ENCODE data around the gene SGTB. TPM values are rescaled to one million over a fixed set of nuclear protein-coding genes. Genes with fewer than 3 reads are reported as not detected.
A peak's percentile ranks its signal among the peaks of the same experiment; 100 is the strongest.
"Not testable (repeated sequence)": the region's sequence is repeated elsewhere in the genome, so short reads cannot be mapped to it uniquely, and the experiment has no call there.

SGTB gene
- total and polyA plus RNA-seq, 5 experiments from 2014 or later, result 12.5 to 53.8 (median 15.4) TPM

- H3K4me3 Mint-ChIP-seq, result no peak overlapping the region
- ATAC-seq (no peak), DNase-seq (no peak)
- peaks cover 0 to 3% (median 0%) of the 10 kb centered on the region in 9 donors for H3K9me3 Mint-ChIP-seq
- H3K4me1 Mint-ChIP-seq, result peaks cover 9 to 24% (median 15%) of the 10 kb centered on the region in 4 donors
- H3K36me3 Mint-ChIP-seq, result peaks cover 10 to 57% (median 26%) of the 10 kb centered on the region in 3 donors
- H3K27me3 Mint-ChIP-seq, result no peaks in the 10 kb centered on the region
- POLR2A ChIA-PET, result interaction anchor here (0.7 kb wide), 1 partner anchor 23 kb away, joined by 3 read pairs; no protein-coding TSS in a partner anchor
- no peak overlapping the region for H3K27ac Mint-ChIP-seq
Observed at GRCh38 chr5:65695896-65696295, 26.0 kb downstream of the SGTB start.

- Mint-ChIP-seq H3K27ac (no peak overlapping the region), H3K4me3 (no peak overlapping the region), H3K9me3 (peaks cover 0 to 3% (median 0%) of the 10 kb centered on the region in 9 donors), H3K27me3 (no peaks in the 10 kb centered on the region), H3K4me1 (peaks cover 11 to 26% (median 18%) of the 10 kb centered on the region in 4 donors), H3K36me3 (peaks cover 13 to 58% (median 26%) of the 10 kb centered on the region in 3 donors)
- no peak for ATAC-seq
- POLR2A ChIA-PET, result interaction anchor here (0.7 kb wide), 1 partner anchor 23 kb away, joined by 3 read pairs; no protein-coding TSS in a partner anchor
- no peak for DNase-seq
Observed at GRCh38 chr5:65695162-65695755, 26.6 kb downstream of the SGTB start.

- DNase-seq (no peak), ATAC-seq (no peak)
- Mint-ChIP-seq H3K4me3 (no peak overlapping the region), H3K4me1 (peaks cover 2 to 15% (median 12%) of the 10 kb centered on the region in 4 donors), H3K27me3 (no peaks in the 10 kb centered on the region), H3K27ac (peak overlapping the region in 5 of 10 donors; percentile 11 to 74 (median 33)), H3K36me3 (peaks cover 5 to 55% (median 9%) of the 10 kb centered on the region in 3 donors), H3K9me3 (no peaks in the 10 kb centered on the region)
- POLR2A ChIA-PET, result interaction anchor here (1.4 kb wide), 1 partner anchor 28 kb away, joined by 3 read pairs; no protein-coding TSS in a partner anchor
Observed at GRCh38 chr5:65693121-65693520, 28.8 kb downstream of the SGTB start.

DNA sequence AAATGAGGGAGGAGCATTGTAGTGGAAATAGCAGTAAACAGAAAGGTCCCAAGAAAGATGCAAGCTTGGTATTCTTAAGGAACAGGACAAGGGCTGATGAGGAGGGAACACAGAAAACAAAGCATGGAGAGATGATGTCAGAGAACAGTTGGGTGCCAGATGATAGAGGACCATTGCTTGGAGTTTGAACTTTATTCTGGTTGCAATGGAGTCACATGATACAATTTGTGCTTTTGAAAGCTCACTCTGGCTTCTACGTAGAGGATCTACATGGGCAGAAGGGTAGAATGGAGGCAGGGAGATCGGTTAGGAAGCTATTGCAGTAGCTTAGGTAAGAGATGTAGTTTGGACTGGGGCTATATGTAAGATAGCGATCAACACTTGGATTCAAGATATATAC is 39.8 kb downstream of the SGTB start:
- DNase-seq (no peak), ATAC-seq (no peak)
- H3K4me3 Mint-ChIP-seq, result no peak overlapping the region
- H3K36me3 Mint-ChIP-seq, result peaks cover 23 to 94% (median 63%) of the 10 kb centered on the region in 3 donors
- peak overlapping the region in 3 of 10 donors; percentile 17 to 42 (median 28) for H3K27ac Mint-ChIP-seq
- POLR2A ChIA-PET, result no interaction called here
- no peaks in the 10 kb centered on the region for H3K27me3 Mint-ChIP-seq
- no peaks in the 10 kb centered on the region for H3K9me3 Mint-ChIP-seq
- peaks cover 22 to 62% (median 43%) of the 10 kb centered on the region in 4 donors for H3K4me1 Mint-ChIP-seq

DNA sequence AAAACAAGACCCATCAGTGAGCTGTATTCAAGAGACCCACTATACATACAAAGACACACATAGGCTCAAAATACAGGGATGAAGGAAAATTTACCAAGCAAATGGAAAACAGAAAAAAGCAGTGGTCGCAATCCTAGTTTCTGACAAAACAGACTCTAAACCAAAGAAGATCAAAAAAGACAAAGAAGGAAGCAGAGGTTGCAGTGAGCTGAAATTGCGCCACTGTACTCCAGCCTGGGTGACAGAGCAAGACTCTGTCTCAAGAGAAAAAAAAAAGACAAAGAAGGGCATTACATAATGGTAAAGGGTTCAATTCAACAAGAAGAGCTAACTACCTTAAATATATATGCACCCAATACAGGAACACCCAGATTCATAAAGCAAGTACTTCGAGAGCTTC is 45.9 kb downstream of the SGTB start:
- H3K4me1 Mint-ChIP-seq, result peaks cover 35 to 58% (median 47%) of the 10 kb centered on the region in 4 donors
- peak overlapping the region in 7 of 10 donors; percentile 1 to 78 (median 51) for H3K4me3 Mint-ChIP-seq
- DNase-seq, result peak in 1 of 10 donors; percentile 5
- H3K9me3 Mint-ChIP-seq, H3K27me3 Mint-ChIP-seq, POLR2A ChIA-PET, ATAC-seq: not testable (repeated sequence)
- peaks cover 11 to 97% (median 42%) of the 10 kb centered on the region in 3 donors for H3K36me3 Mint-ChIP-seq
- H3K27ac Mint-ChIP-seq, result peak overlapping the region; percentile 65 to 93 (median 84)

GRCh38 chr5:65674749-65675148 is 47.2 kb downstream of the SGTB start:
- ATAC-seq, result no peak
- Mint-ChIP-seq H3K36me3 (peaks cover 2 to 97% (median 39%) of the 10 kb centered on the region in 3 donors), H3K27ac (peak overlapping the region in 9 of 10 donors; percentile 10 to 88 (median 61)), H3K4me3 (no peak overlapping the region), H3K27me3 (no peaks in the 10 kb centered on the region), H3K9me3 (no peaks in the 10 kb centered on the region), H3K4me1 (peaks cover 31 to 53% (median 43%) of the 10 kb centered on the region in 4 donors)
- DNase-seq, result no peak
- POLR2A ChIA-PET, result interaction anchor here (1.0 to 1.2 kb wide), 2 partner anchors 43 to 51 kb away, joined by 3 to 4 read pairs; partner anchors contain the start of gene TRIM23

DNA sequence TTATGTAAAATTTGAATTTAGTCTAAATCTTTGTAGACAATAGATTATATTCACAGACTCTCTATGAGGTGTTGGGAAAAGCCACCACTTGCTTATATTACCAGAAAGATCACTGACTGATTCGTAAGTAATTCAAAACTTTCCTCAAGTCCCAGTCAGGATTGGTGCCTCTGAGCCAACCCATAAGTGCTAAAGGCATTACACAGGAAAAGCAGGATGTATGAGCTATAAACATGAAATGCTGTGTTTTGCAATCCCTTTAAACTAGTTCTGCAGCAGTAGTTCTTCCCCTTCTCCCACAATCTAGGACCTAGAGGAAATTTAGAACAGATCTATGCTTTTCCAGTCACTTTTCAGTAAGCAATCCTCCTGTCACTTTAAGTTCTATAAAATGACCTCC is 49.1 kb downstream of the SGTB start:
- DNase-seq, result no peak
- H3K27me3 Mint-ChIP-seq, result no peaks in the 10 kb centered on the region
- peak overlapping the region in 8 of 10 donors; percentile 5 to 86 (median 51) for H3K27ac Mint-ChIP-seq
- H3K4me1 Mint-ChIP-seq, result peaks cover 20 to 34% (median 27%) of the 10 kb centered on the region in 4 donors
- H3K4me3 Mint-ChIP-seq, result no peak overlapping the region
- POLR2A ChIA-PET, result interaction anchor here (1.0 to 1.2 kb wide), 2 partner anchors 11 to 48 kb away, joined by 4 read pairs; no protein-coding TSS in a partner anchor
- H3K9me3 Mint-ChIP-seq, result no peaks in the 10 kb centered on the region
- no peak for ATAC-seq
- H3K36me3 Mint-ChIP-seq, result peaks cover 0 to 89% (median 23%) of the 10 kb centered on the region in 3 donors

- Mint-ChIP-seq H3K36me3 (peaks cover 0 to 75% (median 9%) of the 10 kb centered on the region in 3 donors), H3K27me3 (no peaks in the 10 kb centered on the region), H3K4me1 (peaks cover 0 to 1% (median 0%) of the 10 kb centered on the region in 4 donors), H3K27ac (no peak overlapping the region), H3K9me3 (no peaks in the 10 kb centered on the region), H3K4me3 (no peak overlapping the region)
- DNase-seq (no peak), ATAC-seq (no peak)
- POLR2A ChIA-PET, result no interaction called here
Observed at GRCh38 chr5:65668696-65669095, 53.2 kb downstream of the SGTB start.

DNA sequence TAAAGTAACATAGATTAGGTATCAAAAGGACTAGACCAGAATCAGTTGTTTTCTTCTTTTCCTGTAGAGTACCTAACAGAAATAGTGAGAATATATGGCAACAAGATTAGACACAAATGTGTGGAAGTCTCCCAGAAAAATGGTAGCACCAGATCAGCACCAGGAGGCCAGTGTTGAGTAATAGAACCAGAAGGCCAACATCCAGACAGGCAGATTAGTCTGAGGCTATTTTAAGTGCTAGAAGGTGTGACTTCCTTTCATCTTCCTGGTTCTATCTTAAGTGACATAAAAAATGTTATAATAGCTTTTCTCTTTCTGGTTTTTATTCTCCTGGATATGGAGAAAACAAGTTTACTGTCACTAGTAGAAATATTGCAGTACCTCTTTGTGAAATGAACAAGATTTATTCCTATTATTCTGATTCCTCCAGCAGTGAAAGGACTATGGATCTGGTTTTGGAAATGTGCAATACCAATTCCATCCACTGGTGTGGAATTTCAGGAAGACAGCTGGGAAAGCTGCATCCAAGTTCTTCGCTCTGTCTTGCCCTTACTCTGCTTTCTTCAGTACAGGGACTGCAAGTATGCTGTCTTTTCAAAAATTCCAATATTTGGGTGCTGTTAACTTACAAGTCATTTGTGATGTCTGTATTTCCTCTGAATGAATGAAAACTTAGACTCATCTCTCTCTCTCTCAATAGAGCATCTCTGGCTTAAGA is 57.9 kb downstream of the SGTB start:
- peaks cover 0 to 4% (median 0%) of the 10 kb centered on the region in 4 donors for H3K4me1 Mint-ChIP-seq
- H3K27me3 Mint-ChIP-seq, result no peaks in the 10 kb centered on the region
- H3K36me3 Mint-ChIP-seq, result peaks cover 0 to 54% (median 4%) of the 10 kb centered on the region in 3 donors
- H3K27ac Mint-ChIP-seq, result peak overlapping the region in 9 of 10 donors; percentile 22 to 55 (median 38)
- H3K9me3 Mint-ChIP-seq, result no peaks in the 10 kb centered on the region
- no peak overlapping the region for H3K4me3 Mint-ChIP-seq
- no peak for DNase-seq
- POLR2A ChIA-PET, result no interaction called here
- ATAC-seq, result no peak

- Mint-ChIP-seq H3K27me3 (no peaks in the 10 kb centered on the region), H3K36me3 (peaks cover 0 to 37% (median 7%) of the 10 kb centered on the region in 3 donors), H3K27ac (no peak overlapping the region), H3K9me3 (no peaks in the 10 kb centered on the region), H3K4me3 (no peak overlapping the region), H3K4me1 (no peaks in the 10 kb centered on the region)
- no peak for DNase-seq
- POLR2A ChIA-PET, result no interaction called here
- ATAC-seq, result no peak
Observed at GRCh38 chr5:65654713-65655112, 67.2 kb downstream of the SGTB start.

DNA sequence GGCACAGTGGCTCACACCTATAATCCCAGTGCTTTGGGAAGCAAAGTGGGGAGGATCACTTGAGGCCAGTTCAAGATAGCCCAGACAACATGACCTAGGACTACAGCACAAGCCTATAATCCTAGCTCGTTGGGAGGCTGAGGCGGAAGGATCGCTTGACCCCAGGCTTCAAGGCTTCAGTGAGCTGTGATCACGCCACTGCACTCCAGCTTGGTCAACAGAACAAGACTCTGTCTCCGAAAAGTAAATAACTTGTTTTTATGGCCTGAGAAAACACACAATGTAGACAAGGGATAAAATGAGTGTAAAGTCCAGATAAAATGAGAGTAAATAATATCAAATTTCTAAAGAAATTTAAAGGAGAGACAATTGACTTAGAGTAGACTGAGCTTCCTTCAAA is 70.8 kb downstream of the SGTB start:
- Mint-ChIP-seq H3K27me3 (no peaks in the 10 kb centered on the region), H3K4me3 (no peak overlapping the region), H3K27ac (no peak overlapping the region), H3K9me3 (no peaks in the 10 kb centered on the region), H3K36me3 (peaks cover 0 to 60% (median 9%) of the 10 kb centered on the region in 3 donors), H3K4me1 (no peaks in the 10 kb centered on the region)
- POLR2A ChIA-PET, result interaction anchor here (1.4 kb wide), 1 partner anchor 27 kb away, joined by 4 read pairs; the partner anchor contains the start of gene TRIM23
- DNase-seq, result no peak
- no peak for ATAC-seq

GRCh38 chr5:65647941-65648340 is 74.0 kb downstream of the SGTB start:
- Mint-ChIP-seq H3K36me3 (peaks cover 0 to 60% (median 13%) of the 10 kb centered on the region in 3 donors), H3K4me3 (no peak overlapping the region), H3K27ac (peak overlapping the region in 3 of 10 donors; percentile 41 to 50 (median 49)), H3K27me3 (no peaks in the 10 kb centered on the region), H3K4me1 (no peaks in the 10 kb centered on the region), H3K9me3 (no peaks in the 10 kb centered on the region)
- DNase-seq, result no peak
- POLR2A ChIA-PET, result no interaction called here
- no peak for ATAC-seq

DNA sequence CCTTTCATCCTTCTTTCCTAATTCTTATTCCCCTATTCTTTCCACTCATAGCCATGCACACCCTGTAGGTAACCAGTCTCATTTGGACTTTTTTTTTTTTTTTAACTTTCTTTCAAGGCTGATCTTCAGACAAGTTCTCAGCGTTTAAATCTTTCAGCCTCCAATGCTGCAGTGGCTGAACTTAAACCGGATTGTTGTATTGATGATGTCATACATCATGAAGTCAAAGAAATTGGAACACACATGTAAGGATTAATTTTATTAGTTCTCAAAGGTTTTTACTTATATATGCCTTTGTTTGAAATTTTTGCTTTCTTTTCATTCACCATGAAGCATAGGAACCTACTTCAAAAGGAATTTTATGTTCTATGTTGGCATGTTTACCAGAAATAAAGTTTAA is 75.0 kb downstream of the SGTB start:
- no peaks in the 10 kb centered on the region for H3K4me1 Mint-ChIP-seq
- peaks cover 0 to 62% (median 13%) of the 10 kb centered on the region in 3 donors for H3K36me3 Mint-ChIP-seq
- ATAC-seq, result no peak
- DNase-seq, result no peak
- H3K27ac Mint-ChIP-seq, result peak overlapping the region in 3 of 10 donors; percentile 16 to 53 (median 25)
- H3K27me3 Mint-ChIP-seq, result no peaks in the 10 kb centered on the region
- no peak overlapping the region for H3K4me3 Mint-ChIP-seq
- POLR2A ChIA-PET, result no interaction called here
- no peaks in the 10 kb centered on the region for H3K9me3 Mint-ChIP-seq
